Thyroid gland (tissue), 4 donors: ENCODE measurements around the gene SLC30A1.

Experiments used
- POLR2A ChIP-seq, 2 donors: fragments of 450-650 bp; IDR thresholded peaks; one replicate each; pipeline ENCODE4 v1.6.1; 2017; ENCODE audit warnings: antibody characterized with exemption in 2 of 2, mild to moderate bottlenecking in 2 of 2, moderate library complexity in 1 of 2
- TF ChIP-seq, protein P1 (sequence below), 6 experiments: fragments of 200-600 bp in 3 of 6; fragments of 450-650 bp in 3 of 6; sonication (generic) in 3 of 6; IDR thresholded peaks; one replicate each; pipeline ENCODE4 v1.5.1; 2016 to 2019; ENCODE audit warnings: antibody characterized with exemption in 6 of 6, mild to moderate bottlenecking in 2 of 6, inconsistent platforms in 1 of 6, moderate library complexity in 1 of 6

DNA sequence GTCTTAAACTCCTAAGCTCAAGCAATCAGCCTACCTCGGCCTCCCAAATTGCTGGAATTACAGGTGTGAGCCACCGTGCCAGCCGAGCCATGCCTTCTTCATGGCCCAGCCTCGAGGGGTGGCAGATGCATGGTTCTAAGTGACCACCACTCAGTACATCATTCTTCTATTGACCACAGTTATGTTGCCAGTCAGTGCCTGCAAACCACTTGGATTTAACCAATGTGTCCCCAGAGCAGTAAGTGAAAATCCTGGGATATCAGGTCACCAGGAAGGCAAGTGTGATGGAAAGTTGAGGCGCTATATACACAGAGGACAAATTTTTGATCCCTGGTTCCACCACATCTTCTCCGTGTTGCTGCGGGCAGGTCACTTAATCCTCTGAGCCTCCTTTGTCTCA lies 50.0 kb downstream of the SLC30A1 start:
- TF ChIP-seq POLR2A (IDR thresholded peaks at IDR 0.05): no peak
- TF ChIP-seq, protein P1, sequence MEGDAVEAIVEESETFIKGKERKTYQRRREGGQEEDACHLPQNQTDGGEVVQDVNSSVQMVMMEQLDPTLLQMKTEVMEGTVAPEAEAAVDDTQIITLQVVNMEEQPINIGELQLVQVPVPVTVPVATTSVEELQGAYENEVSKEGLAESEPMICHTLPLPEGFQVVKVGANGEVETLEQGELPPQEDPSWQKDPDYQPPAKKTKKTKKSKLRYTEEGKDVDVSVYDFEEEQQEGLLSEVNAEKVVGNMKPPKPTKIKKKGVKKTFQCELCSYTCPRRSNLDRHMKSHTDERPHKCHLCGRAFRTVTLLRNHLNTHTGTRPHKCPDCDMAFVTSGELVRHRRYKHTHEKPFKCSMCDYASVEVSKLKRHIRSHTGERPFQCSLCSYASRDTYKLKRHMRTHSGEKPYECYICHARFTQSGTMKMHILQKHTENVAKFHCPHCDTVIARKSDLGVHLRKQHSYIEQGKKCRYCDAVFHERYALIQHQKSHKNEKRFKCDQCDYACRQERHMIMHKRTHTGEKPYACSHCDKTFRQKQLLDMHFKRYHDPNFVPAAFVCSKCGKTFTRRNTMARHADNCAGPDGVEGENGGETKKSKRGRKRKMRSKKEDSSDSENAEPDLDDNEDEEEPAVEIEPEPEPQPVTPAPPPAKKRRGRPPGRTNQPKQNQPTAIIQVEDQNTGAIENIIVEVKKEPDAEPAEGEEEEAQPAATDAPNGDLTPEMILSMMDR (IDR thresholded peaks at IDR 0.05): no peak
